Measurements from ENCODE around the gene TGM4.

Gene TGM4

GRCh38 chr3:44952689-44953088, 78.3 kb downstream of the TGM4 start:
- TF ChIP-seq TCF4 (CRISPR knock-in tag; IDR thresholded peaks at IDR 0.05; ENCODE audit: borderline replicate concordance) (no peak), ZNF8 (CRISPR knock-in tag; IDR thresholded peaks at IDR 0.05) (no peak), ESRRG (CRISPR knock-in tag; IDR thresholded peaks at IDR 0.05) (no peak), CREB5 (CRISPR knock-in tag; IDR thresholded peaks at IDR 0.05; ENCODE audit: low read depth) (no peak), SNAI2 (CRISPR knock-in tag; IDR thresholded peaks at IDR 0.05) (no peak), OSR1 (CRISPR knock-in tag; IDR thresholded peaks at IDR 0.05) (no peak), PATZ1 (CRISPR knock-in tag; IDR thresholded peaks at IDR 0.05; ENCODE audit: borderline replicate concordance) (no peak), ZFP30 (CRISPR knock-in tag; IDR thresholded peaks at IDR 0.05) (no peak), TOX (CRISPR knock-in tag; IDR thresholded peaks at IDR 0.05; ENCODE audit: borderline replicate concordance) (no peak), CSRNP3 (CRISPR knock-in tag; IDR thresholded peaks at IDR 0.05) (no peak), ISL1 (CRISPR knock-in tag; IDR thresholded peaks at IDR 0.05) (no peak), ZNF565 (CRISPR knock-in tag; conservative IDR thresholded peaks at IDR 0.05; ENCODE audit: low read depth) (no peak), BACH2 (CRISPR knock-in tag; IDR thresholded peaks at IDR 0.05; ENCODE audit: borderline replicate concordance) (no peak)
- ATAC-seq = no peak

- no peak for ATAC-seq
- TF ChIP-seq CREB5 (CRISPR knock-in tag; IDR thresholded peaks at IDR 0.05; ENCODE audit: low read depth) = no peak
- no peak for TF ChIP-seq ZNF565 (CRISPR knock-in tag; conservative IDR thresholded peaks at IDR 0.05; ENCODE audit: low read depth)
- TF ChIP-seq TSHZ2 (CRISPR knock-in tag; IDR thresholded peaks at IDR 0.05) = no peak
- no peak for TF ChIP-seq PATZ1 (CRISPR knock-in tag; IDR thresholded peaks at IDR 0.05; ENCODE audit: borderline replicate concordance)
- TF ChIP-seq ZFP30 (CRISPR knock-in tag; IDR thresholded peaks at IDR 0.05) = no peak
- no peak for TF ChIP-seq ZNF8 (CRISPR knock-in tag; IDR thresholded peaks at IDR 0.05)
- TF ChIP-seq BACH2 (CRISPR knock-in tag; IDR thresholded peaks at IDR 0.05; ENCODE audit: borderline replicate concordance) = no peak
Measured at GRCh38 chr3:44954304-44954703, 79.9 kb downstream of the TGM4 start.

- no peak for ATAC-seq
- TF ChIP-seq SNAI2 (CRISPR knock-in tag; IDR thresholded peaks at IDR 0.05) = no peak
- TF ChIP-seq ZNF8 (CRISPR knock-in tag; IDR thresholded peaks at IDR 0.05) = no peak
- TF ChIP-seq TSHZ2 (CRISPR knock-in tag; IDR thresholded peaks at IDR 0.05) = no peak
- TF ChIP-seq TCF4 (CRISPR knock-in tag; IDR thresholded peaks at IDR 0.05; ENCODE audit: borderline replicate concordance) = no peak
- no peak for TF ChIP-seq ESRRG (CRISPR knock-in tag; IDR thresholded peaks at IDR 0.05)
- TF ChIP-seq PPARA (CRISPR knock-in tag; IDR thresholded peaks at IDR 0.05; ENCODE audit: borderline replicate concordance) = no peak
- TF ChIP-seq ZFP3 (CRISPR knock-in tag; IDR thresholded peaks at IDR 0.05) = no peak
- no peak for TF ChIP-seq BACH2 (CRISPR knock-in tag; IDR thresholded peaks at IDR 0.05; ENCODE audit: borderline replicate concordance)
- TF ChIP-seq TOX (CRISPR knock-in tag; IDR thresholded peaks at IDR 0.05; ENCODE audit: borderline replicate concordance) = no peak
- no peak for TF ChIP-seq OSR1 (CRISPR knock-in tag; IDR thresholded peaks at IDR 0.05)
- TF ChIP-seq CREB5 (CRISPR knock-in tag; IDR thresholded peaks at IDR 0.05; ENCODE audit: low read depth) = no peak
- TF ChIP-seq RARB (CRISPR knock-in tag; IDR thresholded peaks at IDR 0.05) = no peak
- TF ChIP-seq CSRNP3 (CRISPR knock-in tag; IDR thresholded peaks at IDR 0.05) = no peak
- no peak for TF ChIP-seq ZNF70 (CRISPR knock-in tag; IDR thresholded peaks at IDR 0.05)
- no peak for TF ChIP-seq ISL1 (CRISPR knock-in tag; IDR thresholded peaks at IDR 0.05)
Measured at GRCh38 chr3:44954962-44955361, 80.6 kb downstream of the TGM4 start.

Data from SK-N-SH treated with all-trans-retinoic acid at 6 μM for 48 hours (cell line).